ENCODE results near the gene LRIF1.
"Not testable (repeated sequence)": the region's sequence is repeated elsewhere in the genome, so short reads cannot be mapped to it uniquely, and the experiment has no call there.

Gene LRIF1, protein sequence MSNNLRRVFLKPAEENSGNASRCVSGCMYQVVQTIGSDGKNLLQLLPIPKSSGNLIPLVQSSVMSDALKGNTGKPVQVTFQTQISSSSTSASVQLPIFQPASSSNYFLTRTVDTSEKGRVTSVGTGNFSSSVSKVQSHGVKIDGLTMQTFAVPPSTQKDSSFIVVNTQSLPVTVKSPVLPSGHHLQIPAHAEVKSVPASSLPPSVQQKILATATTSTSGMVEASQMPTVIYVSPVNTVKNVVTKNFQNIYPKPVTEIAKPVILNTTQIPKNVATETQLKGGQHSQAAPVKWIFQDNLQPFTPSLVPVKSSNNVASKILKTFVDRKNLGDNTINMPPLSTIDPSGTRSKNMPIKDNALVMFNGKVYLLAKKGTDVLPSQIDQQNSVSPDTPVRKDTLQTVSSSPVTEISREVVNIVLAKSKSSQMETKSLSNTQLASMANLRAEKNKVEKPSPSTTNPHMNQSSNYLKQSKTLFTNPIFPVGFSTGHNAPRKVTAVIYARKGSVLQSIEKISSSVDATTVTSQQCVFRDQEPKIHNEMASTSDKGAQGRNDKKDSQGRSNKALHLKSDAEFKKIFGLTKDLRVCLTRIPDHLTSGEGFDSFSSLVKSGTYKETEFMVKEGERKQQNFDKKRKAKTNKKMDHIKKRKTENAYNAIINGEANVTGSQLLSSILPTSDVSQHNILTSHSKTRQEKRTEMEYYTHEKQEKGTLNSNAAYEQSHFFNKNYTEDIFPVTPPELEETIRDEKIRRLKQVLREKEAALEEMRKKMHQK

DNA sequence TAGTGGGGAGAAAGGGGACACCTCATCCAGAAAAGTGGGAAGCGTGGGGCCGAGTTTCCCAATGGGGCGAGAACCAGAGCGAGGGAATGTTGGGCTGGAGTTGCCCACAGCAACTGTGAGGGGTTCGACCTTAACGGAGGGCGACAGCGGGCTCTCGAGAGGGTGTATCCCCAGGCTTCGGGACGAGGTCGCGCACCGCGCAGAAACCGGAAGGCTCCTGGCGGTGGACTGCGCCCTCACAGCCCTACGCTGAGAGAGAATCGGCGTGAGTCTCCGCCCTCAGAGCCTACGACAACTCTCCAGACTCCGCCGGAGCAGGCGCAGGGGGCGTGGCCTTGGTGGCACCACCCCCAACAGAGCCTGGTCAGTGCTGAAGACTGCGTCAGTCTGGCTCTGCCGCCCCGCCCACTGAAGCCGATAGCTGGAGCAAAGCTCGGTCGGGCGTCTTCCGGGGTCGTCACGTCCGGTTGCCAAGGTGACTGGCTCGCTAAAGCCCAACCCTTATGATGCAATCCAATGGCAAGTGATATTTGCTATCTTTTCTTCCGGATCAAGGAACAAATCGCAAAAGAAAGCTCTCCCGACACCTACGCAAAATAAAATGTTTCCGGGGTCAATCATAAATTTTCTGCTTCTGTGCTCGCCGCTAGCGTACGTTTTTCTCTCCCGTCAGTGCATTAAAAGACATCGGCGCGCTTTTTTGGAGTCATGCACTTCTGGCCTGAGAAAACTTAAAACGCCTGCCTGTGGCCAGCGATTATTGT lies at the start of gene LRIF1:
Gene LRIF1 (minus strand): TSS at position 232 of the 764 bp plus-strand sequence. CDS start 234 bp downstream, outside the sequence.
- peak; percentile 100 for DNase-seq (ENCODE audit: low read depth)

DNA sequence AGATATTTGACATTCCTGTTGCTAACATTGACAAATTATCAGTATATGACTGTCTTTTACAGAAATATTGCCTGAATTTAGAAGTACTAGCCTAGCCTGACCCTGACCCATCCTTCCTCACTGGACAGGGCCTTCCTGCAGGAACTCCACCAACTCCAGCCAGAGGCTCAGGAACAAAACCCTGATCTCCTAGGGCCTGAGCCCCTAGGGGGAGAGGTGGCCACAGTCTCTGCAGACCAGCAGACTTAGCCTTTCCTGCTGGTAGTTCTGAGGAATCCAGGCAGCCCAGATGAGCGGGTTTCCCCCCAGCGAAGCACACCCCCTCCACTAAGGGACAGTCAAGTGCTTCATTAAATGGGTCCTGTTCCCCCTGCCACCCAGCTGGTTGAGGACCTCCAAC lies 44.3 kb upstream of the LRIF1 start:
- no peak for DNase-seq (ENCODE audit: low read depth)

DNA sequence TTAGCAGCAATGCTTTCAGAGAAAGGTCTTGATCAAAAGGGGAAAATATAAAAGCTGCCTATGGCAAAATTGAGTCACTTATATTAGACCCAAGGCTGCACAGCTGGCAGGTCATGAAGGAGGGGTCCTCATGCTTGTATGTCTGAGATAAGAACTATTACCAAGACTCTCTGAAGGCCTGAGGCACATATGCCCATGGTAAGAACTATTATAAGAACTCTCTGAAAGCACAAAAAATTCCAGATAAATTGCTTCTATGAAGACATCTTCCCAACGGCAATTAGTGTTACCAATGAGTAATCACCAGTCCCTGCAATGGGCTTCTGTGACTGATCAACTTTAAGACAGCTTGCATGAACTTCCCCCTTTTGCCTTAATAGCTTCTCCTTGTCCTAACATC lies 42.8 kb upstream of the LRIF1 start:
- no peak for DNase-seq (ENCODE audit: low read depth)

DNA sequence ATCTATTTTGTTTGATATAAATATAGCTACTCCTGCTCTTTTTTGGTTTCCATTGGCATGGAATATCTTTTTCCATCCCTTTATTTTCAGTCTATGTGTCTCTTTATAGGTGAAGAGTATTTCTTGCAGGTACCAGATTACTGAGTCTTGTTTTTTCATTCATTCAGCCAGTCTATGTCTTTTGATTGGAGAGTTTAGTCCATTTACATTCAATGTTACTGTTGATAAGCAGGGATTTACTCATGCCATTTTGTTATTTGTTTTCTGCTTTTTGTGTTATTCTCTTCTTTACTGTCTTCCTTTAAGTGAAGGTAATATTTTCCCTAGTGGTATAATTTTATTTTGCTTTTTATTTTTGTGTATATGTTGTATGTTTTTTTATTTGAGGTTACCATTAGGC lies 35.9 kb upstream of the LRIF1 start:
- not testable (repeated sequence) for DNase-seq (ENCODE audit: low read depth)

DNA sequence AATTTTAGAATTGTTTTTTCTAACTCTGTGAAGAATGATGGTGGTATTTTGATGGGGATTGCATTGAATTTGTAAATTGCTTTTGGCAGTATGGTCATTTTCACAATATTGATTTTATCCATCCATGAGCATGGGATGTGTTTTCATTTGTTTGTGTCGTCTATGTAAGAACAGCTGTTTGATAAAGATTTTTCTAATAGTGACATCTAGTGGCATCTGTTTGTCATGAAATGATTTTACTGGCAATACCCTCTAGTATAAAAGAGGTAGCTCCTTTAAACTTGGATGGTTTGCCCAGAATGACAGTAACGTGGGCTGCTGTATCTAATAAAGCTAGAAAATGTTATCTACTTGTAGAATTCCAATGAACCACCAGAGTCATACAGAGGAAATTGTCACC lies 28.6 kb upstream of the LRIF1 start:
- not testable (repeated sequence) for DNase-seq (ENCODE audit: low read depth)

DNA sequence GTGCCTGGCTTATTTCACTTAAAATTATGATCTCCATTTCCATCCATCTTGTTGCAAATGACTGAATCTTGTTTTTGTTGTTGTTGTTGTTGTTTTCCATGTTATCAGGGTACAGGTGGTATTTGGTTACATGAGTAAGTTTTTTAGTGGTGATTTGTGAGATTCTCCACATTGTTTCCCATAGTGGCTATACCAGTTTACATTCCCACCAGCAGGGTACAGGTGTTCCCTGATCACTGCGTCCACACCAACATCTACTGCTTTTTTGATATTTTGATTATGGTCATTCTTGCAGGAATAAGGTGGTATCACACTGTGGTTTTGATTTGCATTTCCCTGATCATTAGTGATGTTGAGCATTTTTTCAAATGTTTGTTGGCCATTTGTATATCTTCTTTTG lies 27.6 kb upstream of the LRIF1 start:
- DNase-seq (ENCODE audit: low read depth) = not testable (repeated sequence)

DNA sequence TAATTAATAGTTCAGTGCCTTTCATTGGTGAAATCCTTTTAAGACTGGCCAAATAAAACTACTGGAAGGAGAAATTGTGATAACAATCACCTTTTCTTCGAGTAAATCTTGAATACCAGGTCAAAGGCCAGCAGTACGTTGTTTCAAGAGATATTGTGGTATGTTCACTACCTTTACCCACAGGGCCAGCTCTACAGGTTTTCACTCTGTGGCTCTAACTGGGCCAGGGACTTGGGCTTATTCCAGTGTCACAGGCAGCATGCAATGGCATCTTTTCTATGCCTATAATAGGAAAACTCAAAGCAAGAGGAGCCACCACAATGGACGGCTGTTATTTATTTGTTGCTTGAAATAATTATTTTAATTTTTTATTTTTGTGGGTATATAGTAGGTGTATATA lies 26.8 kb upstream of the LRIF1 start:
- DNase-seq (ENCODE audit: low read depth) = no peak

DNA sequence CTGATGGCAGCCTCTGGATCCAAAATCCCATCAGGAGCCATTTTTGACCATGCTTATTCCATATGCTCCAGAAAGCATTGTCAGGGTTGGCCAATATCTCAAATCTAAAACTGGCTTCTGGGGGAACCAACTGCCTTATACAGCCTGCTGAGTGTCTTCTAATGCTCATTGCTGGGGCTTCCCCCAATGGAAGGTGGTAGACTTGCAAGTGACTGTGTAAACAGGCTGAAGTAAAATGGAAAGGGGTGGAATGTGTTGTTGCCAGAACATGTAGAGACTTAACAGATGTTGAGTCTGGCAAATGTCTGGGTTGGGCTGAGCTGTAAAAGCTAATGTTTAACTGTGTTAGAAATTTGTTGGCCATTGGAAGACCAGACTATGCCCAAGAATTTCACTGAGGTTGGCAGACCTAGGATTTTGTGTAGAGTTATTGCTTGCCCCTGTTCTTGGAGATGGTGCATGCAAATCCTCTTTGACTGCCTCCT lies 22.7 kb upstream of the LRIF1 start:
- no peak for DNase-seq (ENCODE audit: low read depth)

DNA sequence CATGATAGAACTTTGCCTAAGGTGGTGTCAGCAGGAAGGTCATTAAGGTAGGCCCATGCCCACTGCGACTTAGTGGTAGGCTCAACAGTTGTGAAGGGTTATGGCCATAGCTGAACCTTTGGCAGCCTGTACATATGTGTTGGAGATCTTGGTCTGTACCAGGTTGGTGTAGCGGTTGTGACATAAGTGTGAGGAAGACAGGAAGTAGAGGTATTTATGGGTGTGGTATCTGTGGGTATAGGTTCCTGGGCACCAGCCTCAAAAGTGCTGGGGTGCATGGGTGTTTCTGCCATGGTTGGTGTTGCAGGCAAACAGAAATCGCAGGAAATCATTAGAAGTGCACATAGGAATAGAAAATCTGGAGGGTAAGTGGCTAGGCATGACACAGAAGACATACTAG lies 18.6 kb upstream of the LRIF1 start:
- DNase-seq (ENCODE audit: low read depth) = no peak

DNA sequence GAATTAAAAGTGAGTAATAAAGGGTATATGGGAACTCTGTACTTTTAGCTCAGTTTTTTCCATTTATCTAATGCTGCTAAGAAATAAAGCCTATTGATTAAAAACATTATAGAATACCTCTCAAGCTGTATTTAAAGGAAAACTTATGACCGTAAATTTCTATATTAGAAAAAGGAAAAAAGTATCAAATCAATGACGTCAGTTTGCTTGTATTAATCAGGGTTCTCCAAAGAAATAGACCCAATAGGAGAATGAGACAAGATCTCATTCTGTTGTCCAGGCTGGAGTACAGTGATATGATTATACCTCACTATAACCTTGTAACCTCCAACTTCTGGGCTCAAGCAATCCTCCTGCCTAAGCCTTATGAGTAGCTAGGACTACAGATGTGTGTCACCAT lies 15.4 kb upstream of the LRIF1 start:
- no peak for DNase-seq (ENCODE audit: low read depth)

DNA sequence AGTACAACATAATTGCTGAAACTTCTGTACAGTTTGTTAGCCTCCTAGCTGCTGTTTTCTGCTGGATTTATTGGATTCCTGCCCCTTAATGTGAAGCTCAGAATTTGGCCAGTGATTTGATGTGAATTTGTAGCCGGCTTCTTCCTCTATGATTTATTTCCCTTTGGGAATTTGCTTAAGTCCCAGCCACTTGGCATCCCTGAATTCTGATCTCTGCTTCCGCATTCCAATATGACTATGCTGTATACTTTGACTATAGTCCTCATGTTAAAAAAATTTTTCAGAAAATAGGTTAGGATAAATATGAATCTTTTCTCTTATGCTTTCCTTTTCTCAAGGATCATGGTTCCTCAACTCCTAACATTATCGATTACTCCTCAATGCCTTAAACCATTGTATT lies 12.4 kb upstream of the LRIF1 start:
- DNase-seq (ENCODE audit: low read depth) = no peak

DNA sequence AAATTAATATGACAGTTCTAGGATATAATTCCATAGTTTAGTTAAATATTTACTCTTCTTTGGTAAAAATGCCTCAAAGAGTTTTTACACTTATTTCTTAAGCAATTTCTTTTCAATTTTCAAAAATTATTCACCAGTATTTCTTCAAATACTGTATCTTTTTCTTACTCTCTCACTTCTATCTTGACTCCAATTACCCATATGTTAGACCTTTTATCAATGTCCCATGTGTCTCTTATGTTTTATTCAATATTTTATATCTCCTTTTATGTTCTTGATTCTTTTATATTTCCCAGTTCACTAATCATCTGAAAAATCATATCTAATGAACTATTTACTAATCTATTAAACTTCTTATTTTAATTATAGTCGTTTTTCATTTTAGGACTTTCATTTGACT lies 11.5 kb upstream of the LRIF1 start:
- DNase-seq (ENCODE audit: low read depth) = no peak

DNA sequence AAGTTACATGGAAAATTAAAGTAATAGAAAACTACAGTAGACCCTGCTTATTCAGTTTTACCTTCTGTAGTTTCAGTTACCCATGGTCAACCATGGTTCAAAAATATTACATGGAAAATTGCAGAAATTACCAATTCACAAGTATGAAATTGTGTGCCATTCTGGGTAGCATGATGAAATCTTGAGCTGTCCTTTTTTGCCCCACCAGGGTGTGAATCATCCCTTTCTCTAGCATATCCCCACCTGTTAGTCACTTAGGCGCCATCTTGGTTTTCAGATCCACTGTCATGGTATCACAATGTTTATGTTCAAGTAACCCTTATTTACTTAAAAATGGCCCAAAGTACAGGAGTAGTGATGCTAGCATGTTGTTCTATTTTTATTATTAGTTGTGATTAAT lies 3.5 kb upstream of the LRIF1 start:
- DNase-seq (ENCODE audit: low read depth) = no peak

DNA sequence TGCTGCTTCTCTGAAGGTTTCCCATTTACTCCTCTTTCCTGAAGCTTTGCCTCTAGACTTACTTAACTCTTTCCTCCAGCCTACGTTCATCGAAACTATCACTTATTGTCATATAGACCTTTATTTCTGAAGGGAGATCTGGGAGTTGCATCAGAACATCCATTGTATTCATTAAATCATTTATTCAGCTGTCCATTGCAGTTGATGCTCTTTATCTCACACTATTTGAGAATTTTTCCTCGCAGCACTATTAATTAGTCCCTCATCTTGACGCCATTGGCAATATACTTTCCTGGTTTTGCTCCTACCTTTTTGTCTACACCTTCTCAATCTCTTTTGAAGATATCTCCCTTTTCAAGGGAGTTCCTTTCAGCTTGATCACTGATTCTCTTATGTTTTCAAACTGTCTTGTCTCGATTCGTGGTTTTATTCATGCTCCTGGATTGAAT lies 757 bp upstream of the LRIF1 start:
- DNase-seq (ENCODE audit: low read depth) = no peak

DNA sequence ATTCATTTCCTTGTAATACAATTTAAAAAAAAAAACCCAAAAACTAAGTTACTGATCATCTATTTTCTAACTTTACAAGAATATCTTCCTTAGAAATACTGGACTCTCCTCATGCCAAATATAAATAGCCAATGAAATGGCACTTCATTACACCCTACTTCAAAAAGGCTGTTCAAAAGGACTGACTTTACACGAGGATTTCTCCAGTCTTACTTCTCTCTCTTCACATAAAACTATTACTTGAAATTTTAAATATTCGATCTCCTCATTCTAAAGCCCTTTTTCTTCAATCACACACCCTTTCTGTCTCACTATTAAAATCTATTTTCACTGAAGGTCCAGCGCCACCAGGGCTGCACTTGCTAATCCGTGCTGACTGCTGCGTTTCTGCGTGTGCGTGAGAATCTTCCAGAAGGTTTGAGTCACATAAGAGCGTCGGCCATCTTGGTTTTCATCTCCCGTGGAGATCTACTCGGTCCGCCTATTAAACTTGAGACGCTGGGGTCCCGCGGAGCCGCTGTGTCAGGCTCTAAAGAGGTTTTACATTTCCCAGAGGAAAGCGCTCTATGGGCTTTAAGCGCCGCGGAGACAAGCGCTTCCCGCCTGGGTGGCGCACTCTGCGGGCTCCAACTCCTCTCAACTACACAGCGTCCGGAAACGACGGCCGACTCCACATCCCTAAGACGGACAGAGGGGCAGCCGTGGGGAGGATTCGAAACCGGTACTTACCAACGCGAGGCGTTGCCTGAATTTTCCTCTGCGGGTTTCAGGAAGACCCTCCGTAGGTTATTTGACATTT lies 631 bp downstream of the LRIF1 start:
- DNase-seq (ENCODE audit: low read depth) = peak; percentile 85

DNA sequence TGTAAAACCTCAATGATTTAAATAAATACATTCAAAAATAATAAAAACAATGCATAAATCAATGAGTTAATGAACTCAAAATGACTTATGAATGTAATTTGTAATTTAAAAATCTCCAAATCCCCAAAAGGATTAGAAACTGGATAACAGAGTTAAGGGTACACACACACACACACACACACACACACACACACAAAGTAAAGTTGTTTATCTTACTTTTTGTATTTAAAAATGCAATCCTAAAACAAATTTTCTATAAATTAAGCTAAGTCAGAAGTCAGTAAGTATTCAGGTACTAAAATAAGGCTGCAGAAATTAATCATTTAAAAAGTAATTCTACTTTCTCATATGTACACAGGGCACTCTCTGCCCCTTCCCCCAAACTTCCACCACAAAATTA lies 1.8 kb downstream of the LRIF1 start:
- DNase-seq (ENCODE audit: low read depth) = no peak

DNA sequence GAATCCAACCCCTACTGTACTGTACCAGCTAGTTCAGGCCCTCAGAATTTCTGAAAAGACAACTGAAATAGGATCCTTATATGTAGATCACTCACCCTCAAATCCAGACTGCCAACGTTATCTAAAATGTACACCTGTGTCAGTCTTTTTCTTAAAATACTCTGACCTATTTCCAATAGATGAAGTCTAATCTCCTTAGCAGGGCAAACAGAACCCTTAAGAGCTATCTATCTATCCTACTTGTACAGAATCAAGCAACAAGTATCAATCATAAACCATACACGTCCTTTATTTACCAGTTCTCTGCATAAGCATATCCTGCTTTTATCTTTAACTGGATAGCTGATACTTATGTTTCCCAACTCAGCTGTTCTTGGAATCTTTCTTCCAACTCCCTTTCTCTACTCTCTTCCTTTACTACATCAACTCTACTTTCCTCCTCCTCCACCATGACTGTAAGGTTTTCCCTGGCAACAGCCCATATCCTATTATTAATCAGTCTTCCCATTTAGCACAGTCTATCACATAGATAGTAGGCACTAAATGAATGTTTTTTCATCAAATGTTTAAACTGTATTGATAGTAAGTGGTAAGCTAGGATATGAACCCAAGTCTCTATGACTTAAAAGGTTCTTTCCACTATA lies 2.8 kb downstream of the LRIF1 start:
- no peak for DNase-seq (ENCODE audit: low read depth)

DNA sequence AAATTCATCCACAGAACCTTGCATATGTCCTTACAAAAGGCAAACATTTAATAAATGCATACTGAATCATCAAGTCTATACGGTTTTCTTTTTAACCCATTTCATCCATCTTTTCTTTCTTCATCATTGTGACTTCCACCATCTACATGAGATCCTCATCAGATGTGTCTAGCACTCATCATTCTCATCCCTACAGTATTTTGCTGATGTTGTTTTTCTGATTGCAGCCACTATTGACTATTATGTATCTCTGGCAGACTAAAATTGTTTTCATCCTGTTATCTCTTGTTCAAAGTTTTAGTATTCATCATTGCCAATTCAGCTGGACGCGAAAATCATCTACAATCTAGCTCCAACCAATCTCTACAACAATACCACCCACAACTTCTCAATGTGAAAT lies 5.9 kb downstream of the LRIF1 start:
- DNase-seq (ENCODE audit: low read depth) = no peak

DNA sequence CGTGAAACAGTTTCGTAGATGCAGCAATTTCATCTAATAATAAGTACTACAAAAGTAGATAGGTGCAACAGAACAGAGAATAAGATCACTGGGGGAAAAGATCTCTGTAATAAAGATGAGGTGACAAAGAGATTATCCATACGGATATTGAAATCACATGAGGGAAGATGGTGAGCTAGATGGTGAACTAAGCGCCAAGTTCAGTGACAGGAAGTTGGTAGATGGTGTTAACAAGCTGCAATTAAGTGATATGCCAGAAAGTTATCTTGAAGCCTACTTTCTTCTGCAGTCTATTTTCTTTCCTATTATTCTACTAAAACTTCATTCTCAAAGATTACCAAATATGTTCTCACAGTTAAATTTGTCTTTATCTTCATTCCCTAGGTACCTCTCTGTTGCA lies 7.1 kb downstream of the LRIF1 start:
- no peak for DNase-seq (ENCODE audit: low read depth)

DNA sequence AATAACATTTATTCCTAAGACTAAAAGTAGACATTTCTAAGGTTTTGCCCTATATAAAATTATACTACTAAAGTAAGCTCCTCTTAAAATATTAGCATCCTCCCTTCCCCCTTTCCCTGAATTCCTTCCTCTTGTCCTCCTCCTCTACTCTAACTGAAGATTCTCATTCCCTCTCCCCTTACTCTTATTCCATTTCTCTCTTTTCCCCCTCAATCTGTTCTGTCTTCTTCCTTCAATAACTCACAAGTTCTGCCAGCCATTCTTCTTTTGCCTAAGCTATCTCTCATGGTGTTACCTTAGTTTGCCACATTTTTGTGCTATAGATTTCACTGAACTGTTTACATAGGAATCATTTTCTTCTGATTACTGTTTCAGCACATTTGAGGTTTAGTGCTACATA lies 10.7 kb downstream of the LRIF1 start:
- no peak for DNase-seq (ENCODE audit: low read depth)

DNA sequence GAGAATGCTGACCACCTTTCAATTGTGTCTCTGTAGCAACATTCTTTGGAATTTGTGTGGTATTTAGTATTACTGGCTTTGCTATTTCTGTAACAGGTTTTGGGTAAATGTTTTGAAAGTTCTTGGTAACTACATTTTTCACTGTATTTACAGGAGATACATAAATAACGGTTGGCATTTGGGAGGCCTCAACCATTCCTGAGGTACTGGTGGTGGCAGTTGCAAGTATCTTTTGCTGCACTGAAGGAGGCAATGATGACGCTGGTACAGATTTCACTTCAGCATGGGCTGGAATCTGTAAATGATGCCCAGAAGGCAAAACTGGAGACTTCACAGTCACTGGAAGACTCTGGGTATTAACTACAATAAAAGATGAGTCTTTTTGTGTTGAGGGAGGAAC lies 11.7 kb downstream of the LRIF1 start:
- no peak for DNase-seq (ENCODE audit: low read depth)
